GM23338 (cell line): Measurements from ENCODE around the gene ARRDC2.
A peak's percentile ranks its signal among the peaks of the same experiment; 100 is the strongest.

ENCODE experiments used
- CREB1 ChIP-seq: fragments of 250-450 bp; sonication (Bioruptor Pico); IDR thresholded peaks from 2 replicates; pipeline ENCODE4 v1.5.0; 2020; ENCODE audit warnings: low read depth, mild to moderate bottlenecking, moderate library complexity
- CTCF ChIP-seq, 2 experiments: fragments of 200-600 bp in 1 of 2; sonication (generic) in 1 of 2; conservative IDR thresholded peaks; 2 replicates each; pipeline versions ENCODE4 v1.5.1 to v1.6.1; 2016 to 2017; ENCODE audit warnings: antibody characterized with exemption in 2 of 2, low read depth in 2 of 2, mild to moderate bottlenecking in 2 of 2, moderate library complexity in 1 of 2
- EZH2 ChIP-seq: fragments of 200-600 bp; sonication (generic); IDR thresholded peaks from one replicate; pipeline ENCODE4 v1.8.0; 2017; ENCODE audit warnings: antibody characterized with exemption, mild to moderate bottlenecking, low read depth; ENCODE audit not compliant: unreplicated experiment
- EZH2phosphoT487 ChIP-seq: fragments of 200-600 bp; sonication (generic); IDR thresholded peaks from one replicate; pipeline ENCODE4 v1.8.1; 2018; ENCODE audit warnings: antibody characterized with exemption; ENCODE audit not compliant: unreplicated experiment
- JUNB ChIP-seq: IDR thresholded peaks from one replicate; pipeline ENCODE4 v1.6.1; 2016; ENCODE audit warnings: antibody characterized with exemption; ENCODE audit not compliant: unreplicated experiment
- POLR2AphosphoS5 ChIP-seq: IDR thresholded peaks from 2 replicates; pipeline ENCODE4 v1.6.1; 2016; ENCODE audit warnings: antibody characterized with exemption, low read depth
- REST ChIP-seq: IDR thresholded peaks from one replicate; pipeline ENCODE4 v1.6.1; 2018; ENCODE audit warnings: antibody characterized with exemption; ENCODE audit not compliant: unreplicated experiment
- STAT1 ChIP-seq: IDR thresholded peaks from one replicate; pipeline ENCODE4 v1.6.1; 2016; ENCODE audit warnings: antibody characterized with exemption; ENCODE audit not compliant: unreplicated experiment
- ZNF114 ChIP-seq: fragments of 250-450 bp; sonication (Bioruptor Pico); IDR thresholded peaks from 2 replicates; pipeline ENCODE4 v1.5.0; 2020; ENCODE audit warnings: mild to moderate bottlenecking, moderate library complexity
- ZNF331 ChIP-seq: fragments of 250-450 bp; sonication (Bioruptor Pico); IDR thresholded peaks from 2 replicates; pipeline ENCODE4 v1.5.0; 2020; ENCODE audit warnings: low read depth, mild to moderate bottlenecking, moderate library complexity
- ZNF462 ChIP-seq: fragments of 250-450 bp; sonication (Bioruptor Pico); IDR thresholded peaks from 2 replicates; pipeline ENCODE4 v1.5.0; 2020; ENCODE audit warnings: mild to moderate bottlenecking, moderate library complexity

GRCh38 chr19:18007044-18007916 lies 690 bp upstream of the ARRDC2 start:
- TF ChIP-seq CTCF (conservative IDR thresholded peaks at IDR 0.05; ENCODE audit: low read depth in 2 of 2) (peak; percentile 92 to 97), EZH2 (no peak), JUNB (no peak), EZH2phosphoT487 (no peak), ZNF331 (no peak), ZNF462 (CRISPR knock-in tag) (no peak), POLR2AphosphoS5 (no peak), STAT1 (no peak), CREB1 (CRISPR knock-in tag) (peak; percentile 50), REST (no peak), ZNF114 (no peak)
